Activated CD8-positive, alpha-beta memory T cell treated with anti-CD3 and anti-CD28 coated beads for 36 hours (primary cell): Measurements from ENCODE around the gene ARRB1. TPM values are rescaled to one million over a fixed set of nuclear protein-coding genes. Genes with fewer than 3 reads are reported as not detected.

Source experiments
- CTCF ChIA-PET: fragments of 350-600 bp; sonication (Branson Sonifier 250); formaldehyde crosslinking; loops from one replicate; lab custom pipeline; 2021; ENCODE audit warnings: antibody characterized with exemption; lab: Charles Lee
- POLR2A ChIA-PET: fragments of 350-600 bp; sonication (Branson Sonifier 250); formaldehyde crosslinking; loops from one replicate; lab custom pipeline; 2021; ENCODE audit warnings: antibody characterized with exemption; lab: Charles Lee
- total RNA-seq, 2 experiments: library from RNA; stranded (reverse); gene quantifications; one replicate each; pipeline ENCODE4 v1.2.3, GENCODE V29; 2021

ARRB1 gene
- total RNA-seq, 2 experiments from 2014 or later, result 10.3 to 13.0 TPM

GRCh38 chr11:75238595-75239440, 112.6 kb downstream of the ARRB1 start:
- POLR2A ChIA-PET, result interaction anchor here (0.6 kb wide), 1 partner anchor 169 kb away, joined by 7 read pairs; no protein-coding TSS in a partner anchor

DNA sequence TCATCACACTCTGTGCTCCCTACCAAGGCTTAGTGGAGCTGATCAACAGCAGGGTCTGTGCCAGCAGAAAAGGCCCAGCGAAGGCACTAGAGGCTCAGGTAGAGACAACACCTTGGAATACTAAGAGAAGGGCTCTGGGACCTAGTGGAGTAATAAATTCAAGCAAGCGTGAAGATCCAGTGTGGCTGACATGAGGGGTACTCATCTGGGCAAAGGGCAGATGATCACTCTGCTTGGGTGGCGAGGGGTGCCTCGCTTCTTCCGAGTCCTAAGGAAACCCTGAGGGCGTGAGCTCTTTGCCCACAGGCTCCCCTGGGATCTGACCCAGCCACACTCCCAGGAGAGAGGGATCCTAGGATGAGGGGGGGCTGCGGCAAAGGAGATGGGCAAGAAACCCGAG, 114.4 kb downstream of the ARRB1 start:
- ChIA-PET POLR2A (no interaction called here), CTCF (interaction anchor here (0.6 to 10.0 kb wide), 3 partner anchors 11 to 94 kb away, joined by 3 to 136 read pairs (median 19); no protein-coding TSS in a partner anchor)

More at GRCh38 chr11:75238595-75239440, 112.6 kb downstream of the ARRB1 start:
- CTCF ChIA-PET, result interaction anchor here (1.7 to 10.0 kb wide), 3 partner anchors 9 to 95 kb away, joined by 4 to 136 read pairs (median 19); no protein-coding TSS in a partner anchor

GRCh38 chr11:75236062-75236461, 115.4 kb downstream of the ARRB1 start:
- ChIA-PET POLR2A (no interaction called here), CTCF (interaction anchor here (1.6 to 10.0 kb wide), 3 partner anchors 13 to 93 kb away, joined by 3 to 136 read pairs (median 6); no protein-coding TSS in a partner anchor)

GRCh38 chr11:75233754-75234172, 117.7 kb downstream of the ARRB1 start:
- ChIA-PET POLR2A (no interaction called here), CTCF (interaction anchor here (0.6 to 1.1 kb wide), 4 partner anchors 8 to 15 kb away, joined by 3 to 4 read pairs (median 3); no protein-coding TSS in a partner anchor)

- ChIA-PET CTCF (interaction anchor here (1.0 to 2.3 kb wide), 5 partner anchors 11 to 208 kb away, joined by 3 to 9 read pairs (median 4); no protein-coding TSS in a partner anchor), POLR2A (no interaction called here)
These were observed 120.8 kb downstream of the ARRB1 start for GRCh38 chr11:75230621-75231020.

- ChIA-PET POLR2A (no interaction called here), CTCF (interaction anchor here (1.1 to 2.3 kb wide), 3 partner anchors 13 to 86 kb away, joined by 3 to 9 read pairs (median 4); no protein-coding TSS in a partner anchor)
These were observed 122.0 kb downstream of the ARRB1 start for GRCh38 chr11:75229466-75229865.

DNA sequence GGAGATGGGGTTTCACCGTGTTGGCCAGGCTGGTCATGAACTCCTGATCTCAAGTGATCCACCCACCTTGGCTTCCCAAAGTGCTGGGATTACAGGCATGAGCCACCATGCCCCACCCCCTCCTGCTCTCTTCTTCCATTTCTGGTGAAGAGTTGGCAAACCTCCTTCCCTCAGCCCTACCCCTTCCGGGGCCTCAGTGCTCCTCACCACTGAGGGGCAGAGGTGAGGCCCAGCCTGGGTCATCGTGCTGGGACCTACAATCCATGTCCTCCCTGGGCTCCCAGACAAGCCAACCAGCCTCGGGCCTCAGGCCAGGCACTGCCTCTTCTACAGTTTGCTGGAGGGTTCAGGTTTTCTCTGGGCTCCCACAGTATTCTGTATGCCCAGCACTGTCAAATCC, 125.7 kb downstream of the ARRB1 start:
- POLR2A ChIA-PET, result no interaction called here
- CTCF ChIA-PET, result interaction anchor here (1.8 kb wide), 1 partner anchor 16 kb away, joined by 5 read pairs; no protein-coding TSS in a partner anchor

DNA sequence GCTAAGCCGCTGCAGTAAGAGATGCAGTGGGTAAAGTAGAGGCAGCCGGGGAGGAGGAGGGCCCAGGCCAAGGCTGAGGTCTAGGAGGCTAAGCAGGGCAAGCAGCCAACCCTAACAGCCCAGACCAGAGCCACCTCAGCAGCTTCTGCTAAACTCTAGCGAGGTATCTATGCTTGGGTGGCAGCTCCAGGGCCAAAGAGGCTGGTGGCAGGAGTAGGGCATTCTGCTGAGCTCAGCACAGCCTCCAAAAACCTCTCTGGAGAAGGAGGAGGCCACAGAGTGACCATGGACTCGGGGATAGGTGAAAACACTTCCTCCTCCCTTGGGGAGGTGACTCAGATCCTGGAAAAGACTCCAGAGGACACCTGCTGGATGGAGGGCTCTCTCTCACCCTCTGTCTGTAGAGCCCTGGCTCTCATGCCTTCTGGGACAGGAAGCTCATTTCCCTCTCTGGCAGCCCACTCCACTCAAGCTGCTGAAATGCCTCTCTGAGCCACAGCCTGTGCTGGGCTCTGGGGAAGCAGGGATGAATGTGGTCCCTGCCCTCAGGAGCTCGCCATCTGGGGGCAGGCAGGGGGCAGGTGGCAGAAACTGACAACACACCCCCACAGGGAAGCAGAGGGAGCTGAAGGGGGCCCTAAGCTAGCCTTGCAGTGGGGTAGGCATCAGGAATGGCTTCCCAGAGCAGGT, 127.4 kb downstream of the ARRB1 start:
- CTCF ChIA-PET, result interaction anchor here (0.5 to 1.1 kb wide), 5 partner anchors 19 to 201 kb away, joined by 3 to 4 read pairs (median 3); no protein-coding TSS in a partner anchor
- POLR2A ChIA-PET, result no interaction called here

GRCh38 chr11:75219869-75220268, 131.6 kb downstream of the ARRB1 start:
- POLR2A ChIA-PET, result no interaction called here
- CTCF ChIA-PET, result interaction anchor here (0.5 to 1.1 kb wide), 2 partner anchors 29 to 31 kb away, joined by 3 to 4 read pairs; no protein-coding TSS in a partner anchor

DNA sequence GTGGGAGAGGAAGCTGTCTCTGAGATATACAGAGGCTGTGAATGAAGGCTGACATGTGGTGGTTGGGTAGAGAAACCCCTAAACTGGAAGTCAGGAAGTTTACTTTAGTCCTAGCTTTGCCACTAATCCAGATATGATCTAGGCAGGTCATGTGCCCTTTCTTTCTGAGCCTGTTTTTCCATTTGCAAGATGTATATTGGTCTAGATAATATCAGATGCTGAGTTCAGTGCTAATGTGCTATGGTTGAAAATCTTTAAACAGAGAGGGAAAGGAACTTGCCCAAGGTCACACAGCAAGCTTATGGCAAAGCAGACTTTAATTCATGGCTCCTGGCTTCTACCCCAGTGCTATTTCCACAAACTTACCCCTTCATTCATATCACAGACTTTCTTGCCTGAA, 136.6 kb downstream of the ARRB1 start:
- CTCF ChIA-PET, result interaction anchor here (0.7 to 1.6 kb wide), 8 partner anchors 10 to 73 kb away, joined by 3 to 8 read pairs (median 3); no protein-coding TSS in a partner anchor
- POLR2A ChIA-PET, result interaction anchor here (1.0 kb wide), 1 partner anchor 26 kb away, joined by 4 read pairs; no protein-coding TSS in a partner anchor

GRCh38 chr11:75214411-75214821, 137.0 kb downstream of the ARRB1 start:
- CTCF ChIA-PET, result interaction anchor here (0.7 to 1.6 kb wide), 8 partner anchors 9 to 73 kb away, joined by 3 to 8 read pairs (median 3); no protein-coding TSS in a partner anchor
- POLR2A ChIA-PET, result interaction anchor here (1.0 kb wide), 1 partner anchor 27 kb away, joined by 4 read pairs; no protein-coding TSS in a partner anchor

Other genes starting within 250 kb of the ARRB1 start
- gene SLCO2B1, start 200.6 kb downstream of the ARRB1 start, total RNA-seq, result not detected
- under 1 TPM; 0.13 to 0.19 TPM for gene TPBGL, start 110.9 kb downstream of the ARRB1 start, total RNA-seq
- 1,000 to 10,000 TPM; 4,009 to 4,247 TPM for gene RPS3, start 47.9 kb upstream of the ARRB1 start, total RNA-seq
- under 1 TPM; 0.44 to 0.55 TPM for gene KLHL35, start 81.5 kb upstream of the ARRB1 start, total RNA-seq
- 1 to 10 TPM; 7.2 to 7.3 TPM for gene GDPD5, start 174.3 kb upstream of the ARRB1 start, total RNA-seq
- 10 to 100 TPM; 19.3 to 20.6 TPM for gene SERPINH1, start 210.6 kb upstream of the ARRB1 start, total RNA-seq